Kidney epithelial cell (primary cell): ENCODE measurements around the gene CHD6. TPM values are rescaled to one million over a fixed set of nuclear protein-coding genes. Genes with fewer than 3 reads are reported as not detected.

ENCODE experiments used
- DNase-seq: peaks from one replicate; pipeline ENCODE4 v3.0.0-alpha.2; 2010; ENCODE audit warnings: low read depth
- H3K27me3 ChIP-seq: 2 replicates; pipeline ENCODE4 v1.6.0; 2011; ENCODE audit warnings: low read length; ENCODE audit not compliant: control insufficient read depth, insufficient read depth
- H3K36me3 ChIP-seq: 2 replicates; pipeline ENCODE4 v1.5.1; 2011; ENCODE audit warnings: low read length; ENCODE audit not compliant: control insufficient read depth, insufficient read depth
- H3K4me3 ChIP-seq: 2 replicates; pipeline ENCODE4 v1.5.1; 2011; ENCODE audit warnings: low read depth, mild to moderate bottlenecking, control low read depth, low read length
- CTCF ChIP-seq: IDR thresholded peaks from 2 replicates; pipeline ENCODE4 v1.5.1; 2011; ENCODE audit warnings: mild to moderate bottlenecking, moderate library complexity, low read length, control low read depth, inconsistent platforms; ENCODE audit not compliant: insufficient read depth, poor library complexity, severe bottlenecking
- total RNA-seq: library from RNA; depleted of rRNA; stranded (reverse); fragments of >200 nt; gene quantifications from 2 replicates; pipeline ENCODE4 v1.2.3, GENCODE V29; 2015

The CHD6 gene
- total RNA-seq, 1 donor from 2014 or later, result 19.6 TPM

- H3K4me3 ChIP-seq, result no peak overlapping the region
- H3K27me3 ChIP-seq, result no peaks in the 10 kb centered on the region
- no peak for TF ChIP-seq CTCF
- DNase-seq, result no peak
- H3K36me3 ChIP-seq, result no peaks in the 10 kb centered on the region
Measured at GRCh38 chr20:41639630-41640029, 21.5 kb upstream of the CHD6 start.

GRCh38 chr20:41638456-41638855 lies 20.3 kb upstream of the CHD6 start:
- no peak for DNase-seq
- no peak for TF ChIP-seq CTCF
- no peak overlapping the region for H3K4me3 ChIP-seq
- no peaks in the 10 kb centered on the region for H3K27me3 ChIP-seq
- no peaks in the 10 kb centered on the region for H3K36me3 ChIP-seq

GRCh38 chr20:41635158-41635557 lies 17.0 kb upstream of the CHD6 start:
- no peak for TF ChIP-seq CTCF
- DNase-seq, result no peak
- H3K36me3 ChIP-seq, result no peaks in the 10 kb centered on the region

GRCh38 chr20:41632896-41633295 lies 14.7 kb upstream of the CHD6 start:
- DNase-seq, result no peak
- Histone ChIP-seq H3K27me3 (no peaks in the 10 kb centered on the region), H3K4me3 (no peak overlapping the region), H3K36me3 (no peaks in the 10 kb centered on the region)
- TF ChIP-seq CTCF, result no peak

More at GRCh38 chr20:41635158-41635557, 17.0 kb upstream of the CHD6 start:
- H3K27me3 ChIP-seq, result no peaks in the 10 kb centered on the region
- H3K4me3 ChIP-seq, result no peak overlapping the region

GRCh38 chr20:41631826-41632225 lies 13.6 kb upstream of the CHD6 start:
- Histone ChIP-seq H3K36me3 (no peaks in the 10 kb centered on the region), H3K4me3 (no peak overlapping the region), H3K27me3 (no peaks in the 10 kb centered on the region)
- DNase-seq, result no peak
- no peak for TF ChIP-seq CTCF

GRCh38 chr20:41630846-41631245 lies 12.7 kb upstream of the CHD6 start:
- TF ChIP-seq CTCF, result no peak
- Histone ChIP-seq H3K4me3 (no peak overlapping the region), H3K27me3 (no peaks in the 10 kb centered on the region), H3K36me3 (no peaks in the 10 kb centered on the region)
- DNase-seq, result no peak
